BLaER1 (cell line): ENCODE results near the gene ATP9B.

ENCODE experiments used
- H3K27ac ChIP-seq: shearing (Covaris generic); formaldehyde crosslinking; 2 replicates; pipeline ENCODE4 v1.8.1; 2022
- H3K27me3 ChIP-seq: shearing (Covaris generic); formaldehyde crosslinking; 2 replicates; pipeline ENCODE4 v1.8.1; 2022
- H3K36me3 ChIP-seq: shearing (Covaris generic); formaldehyde crosslinking; 2 replicates; pipeline ENCODE4 v1.8.1; 2022
- H3K4me1 ChIP-seq: shearing (Covaris generic); formaldehyde crosslinking; 2 replicates; pipeline ENCODE4 v1.8.1; 2022
- H3K4me2 ChIP-seq: shearing (Covaris generic); formaldehyde crosslinking; 2 replicates; pipeline ENCODE4 v1.8.1; 2022
- H3K4me3 ChIP-seq: shearing (Covaris generic); formaldehyde crosslinking; 2 replicates; pipeline ENCODE4 v1.8.1; 2022
- H3K9ac ChIP-seq: shearing (Covaris generic); formaldehyde crosslinking; 2 replicates; pipeline ENCODE4 v1.8.1; 2022
- H3K9me3 ChIP-seq: shearing (Covaris generic); formaldehyde crosslinking; 2 replicates; pipeline ENCODE4 v1.8.1; 2022
- H4K20me1 ChIP-seq: shearing (Covaris generic); formaldehyde crosslinking; 2 replicates; pipeline ENCODE4 v1.8.1; 2022
- Cebpa-rat ChIP-seq: shearing (Covaris generic); IDR thresholded peaks from 2 replicates; pipeline ENCODE4 v1.8.1; 2022

The ATP9B gene, protein sequence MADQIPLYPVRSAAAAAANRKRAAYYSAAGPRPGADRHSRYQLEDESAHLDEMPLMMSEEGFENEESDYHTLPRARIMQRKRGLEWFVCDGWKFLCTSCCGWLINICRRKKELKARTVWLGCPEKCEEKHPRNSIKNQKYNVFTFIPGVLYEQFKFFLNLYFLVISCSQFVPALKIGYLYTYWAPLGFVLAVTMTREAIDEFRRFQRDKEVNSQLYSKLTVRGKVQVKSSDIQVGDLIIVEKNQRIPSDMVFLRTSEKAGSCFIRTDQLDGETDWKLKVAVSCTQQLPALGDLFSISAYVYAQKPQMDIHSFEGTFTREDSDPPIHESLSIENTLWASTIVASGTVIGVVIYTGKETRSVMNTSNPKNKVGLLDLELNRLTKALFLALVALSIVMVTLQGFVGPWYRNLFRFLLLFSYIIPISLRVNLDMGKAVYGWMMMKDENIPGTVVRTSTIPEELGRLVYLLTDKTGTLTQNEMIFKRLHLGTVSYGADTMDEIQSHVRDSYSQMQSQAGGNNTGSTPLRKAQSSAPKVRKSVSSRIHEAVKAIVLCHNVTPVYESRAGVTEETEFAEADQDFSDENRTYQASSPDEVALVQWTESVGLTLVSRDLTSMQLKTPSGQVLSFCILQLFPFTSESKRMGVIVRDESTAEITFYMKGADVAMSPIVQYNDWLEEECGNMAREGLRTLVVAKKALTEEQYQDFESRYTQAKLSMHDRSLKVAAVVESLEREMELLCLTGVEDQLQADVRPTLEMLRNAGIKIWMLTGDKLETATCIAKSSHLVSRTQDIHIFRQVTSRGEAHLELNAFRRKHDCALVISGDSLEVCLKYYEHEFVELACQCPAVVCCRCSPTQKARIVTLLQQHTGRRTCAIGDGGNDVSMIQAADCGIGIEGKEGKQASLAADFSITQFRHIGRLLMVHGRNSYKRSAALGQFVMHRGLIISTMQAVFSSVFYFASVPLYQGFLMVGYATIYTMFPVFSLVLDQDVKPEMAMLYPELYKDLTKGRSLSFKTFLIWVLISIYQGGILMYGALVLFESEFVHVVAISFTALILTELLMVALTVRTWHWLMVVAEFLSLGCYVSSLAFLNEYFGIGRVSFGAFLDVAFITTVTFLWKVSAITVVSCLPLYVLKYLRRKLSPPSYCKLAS

DNA sequence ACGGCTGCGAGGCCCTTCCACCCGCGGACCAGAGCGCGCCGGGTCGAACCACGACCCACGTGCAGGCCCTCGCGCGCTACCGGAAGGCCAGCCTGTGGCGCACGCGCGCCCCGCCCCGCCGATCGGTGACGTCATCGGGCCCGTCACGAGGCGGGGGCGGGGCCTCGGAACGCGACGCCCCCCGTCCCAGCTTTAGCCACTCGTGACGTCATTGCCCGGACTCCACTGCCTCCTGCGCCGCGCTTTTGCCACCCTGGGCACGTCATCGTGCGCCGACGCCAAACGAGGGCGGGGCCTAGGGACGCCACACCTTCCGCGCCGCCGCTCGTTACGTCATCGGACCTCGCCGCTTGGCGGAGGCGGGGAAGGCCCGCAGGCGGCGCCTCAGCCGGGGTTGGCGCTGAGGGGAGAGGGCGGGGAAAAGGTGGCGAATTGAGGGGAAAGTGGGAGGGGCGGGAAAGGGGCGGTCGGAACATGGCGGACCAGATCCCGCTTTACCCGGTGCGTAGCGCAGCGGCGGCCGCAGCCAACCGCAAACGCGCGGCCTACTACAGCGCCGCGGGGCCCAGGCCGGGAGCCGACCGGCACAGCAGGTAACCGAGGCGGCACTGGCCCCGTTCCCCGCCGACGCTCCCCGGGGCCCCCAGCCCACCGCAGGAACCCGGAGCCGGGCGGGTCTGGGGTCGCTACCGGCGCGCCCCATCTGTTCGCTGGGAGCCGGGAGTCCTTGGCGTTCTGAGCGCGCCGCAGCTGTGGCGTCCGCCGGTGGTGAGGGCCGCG is at the start of gene ATP9B:
TSS of gene ATP9B (plus strand) at position 458 of the 780 bp plus-strand sequence. CDS start at position 475, 17 bp downstream.
- peak within 1 kb of the TSS; percentile 95 for H3K27ac ChIP-seq
- no peak for TF ChIP-seq Cebpa-rat
- H3K4me3 ChIP-seq = peak within 1 kb of the TSS; percentile 90
- H3K27me3 ChIP-seq = no peaks in the 10 kb centered on the region
- H3K36me3 ChIP-seq = peaks cover 12% of the 10 kb centered on the region
- H3K4me1 ChIP-seq = peaks cover 23% of the 10 kb centered on the region
- H4K20me1 ChIP-seq = peaks cover 2% of the 10 kb centered on the region; the same call in 1 of the 2 replicates
- peak within 1 kb of the TSS; percentile 97 for H3K9ac ChIP-seq
- peaks cover 49% of the 10 kb centered on the region for H3K9me3 ChIP-seq
- H3K4me2 ChIP-seq = peak within 1 kb of the TSS; percentile 84

DNA sequence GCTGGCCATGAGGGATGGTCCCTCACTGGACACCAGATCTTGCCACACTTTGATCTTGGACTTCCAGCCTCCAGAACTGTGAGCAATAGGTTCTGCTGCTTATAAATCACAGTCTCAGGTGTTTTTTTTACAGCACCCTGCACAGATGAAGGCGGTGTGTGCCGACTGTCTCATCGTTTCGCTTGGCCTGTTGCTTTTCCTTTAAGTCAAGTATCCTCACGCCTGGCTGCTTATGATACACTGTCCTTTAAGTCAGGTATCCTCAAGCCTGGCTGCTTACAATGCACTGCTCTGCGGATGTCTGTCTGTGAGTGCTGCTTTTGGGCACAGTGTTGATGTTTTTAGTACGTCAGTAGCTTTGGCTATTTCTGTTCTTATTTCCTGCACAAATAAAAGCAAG is 49.3 kb upstream of the ATP9B start:
- Histone ChIP-seq H3K9ac (no peak overlapping the region), H3K4me2 (no peak overlapping the region), H3K36me3 (no peaks in the 10 kb centered on the region), H3K27ac (no peak overlapping the region), H3K4me3 (no peak overlapping the region), H3K4me1 (no peaks in the 10 kb centered on the region), H4K20me1 (no peaks in the 10 kb centered on the region), H3K27me3 (no peaks in the 10 kb centered on the region), H3K9me3 (peaks cover 10% of the 10 kb centered on the region; the same call in 1 of the 2 replicates)
- TF ChIP-seq Cebpa-rat = no peak

DNA sequence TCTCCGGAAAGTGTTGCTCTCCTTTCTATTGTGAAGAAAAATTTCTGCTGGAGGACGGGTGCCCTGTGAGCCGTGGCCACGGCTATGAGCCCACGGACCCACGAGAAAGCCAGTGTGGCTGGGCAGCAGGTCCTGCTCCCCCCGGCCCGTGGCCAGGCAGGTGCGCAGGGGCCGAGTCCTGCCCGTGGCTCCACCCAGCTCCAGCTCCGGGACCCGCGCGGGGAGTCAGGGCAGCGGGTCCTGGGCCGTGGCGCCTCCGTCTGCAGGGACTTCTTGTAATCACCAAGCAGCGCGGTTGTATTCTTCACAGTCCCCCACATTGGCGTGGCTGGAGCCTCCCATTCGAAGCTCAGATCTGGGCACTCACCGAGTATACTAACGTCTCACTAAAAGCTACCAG is 46.6 kb upstream of the ATP9B start:
- TF ChIP-seq Cebpa-rat = no peak
- Histone ChIP-seq H3K27me3 (no peaks in the 10 kb centered on the region), H3K27ac (no peak overlapping the region), H3K9ac (no peak overlapping the region), H3K4me1 (no peaks in the 10 kb centered on the region), H4K20me1 (no peaks in the 10 kb centered on the region), H3K36me3 (no peaks in the 10 kb centered on the region), H3K9me3 (peaks cover 24% of the 10 kb centered on the region), H3K4me2 (no peak overlapping the region), H3K4me3 (no peak overlapping the region)

DNA sequence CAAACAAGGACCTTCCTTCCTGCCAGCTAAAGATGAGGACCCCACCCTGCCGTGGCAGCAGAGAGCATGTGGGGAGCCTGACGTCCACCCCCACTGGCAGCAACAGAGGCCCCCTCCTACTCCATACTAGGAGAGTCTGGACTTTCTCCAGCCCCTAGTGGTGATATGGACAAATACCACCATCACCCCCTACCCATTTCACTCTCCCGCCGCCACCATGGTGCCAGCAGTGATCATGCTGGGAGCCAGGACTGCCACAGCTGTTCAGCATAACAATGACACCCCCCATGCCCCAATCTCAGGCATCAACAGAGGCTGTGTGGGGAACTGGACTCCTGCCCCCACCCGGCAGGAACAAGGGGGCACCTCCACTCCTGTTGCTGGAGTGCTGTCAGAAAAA is 42.7 kb upstream of the ATP9B start:
- TF ChIP-seq Cebpa-rat = no peak
- Histone ChIP-seq H3K27ac (no peak overlapping the region), H3K36me3 (no peaks in the 10 kb centered on the region), H3K4me1 (no peaks in the 10 kb centered on the region), H3K9ac (no peak overlapping the region), H3K4me2 (no peak overlapping the region), H3K4me3 (no peak overlapping the region), H3K27me3 (no peaks in the 10 kb centered on the region), H3K9me3 (peaks cover 36% of the 10 kb centered on the region), H4K20me1 (no peaks in the 10 kb centered on the region)

DNA sequence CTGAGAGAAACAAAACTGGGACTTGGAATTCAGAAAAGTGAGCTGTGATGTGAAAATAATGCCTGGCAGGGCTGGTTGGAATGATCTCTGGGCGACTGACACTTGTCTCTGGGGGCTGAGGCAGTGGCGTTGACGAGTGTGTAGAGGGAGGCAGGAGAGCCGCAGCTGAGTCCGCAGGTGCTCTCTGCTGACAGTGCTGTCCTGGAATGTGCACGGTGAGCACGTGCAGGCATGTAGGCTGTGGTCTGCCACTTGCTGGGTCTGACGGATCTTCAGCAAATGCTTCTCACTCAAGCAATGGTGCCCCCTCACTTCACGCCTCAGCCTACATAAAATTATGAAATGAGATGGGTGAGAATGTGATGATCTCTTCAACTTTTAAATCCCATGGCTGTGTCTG is 38.5 kb upstream of the ATP9B start:
- Histone ChIP-seq H3K9me3 (peaks cover 27% of the 10 kb centered on the region), H3K27ac (no peak overlapping the region), H4K20me1 (no peaks in the 10 kb centered on the region), H3K27me3 (no peaks in the 10 kb centered on the region), H3K4me2 (no peak overlapping the region), H3K36me3 (no peaks in the 10 kb centered on the region), H3K4me1 (no peaks in the 10 kb centered on the region), H3K4me3 (no peak overlapping the region), H3K9ac (no peak overlapping the region)
- no peak for TF ChIP-seq Cebpa-rat

DNA sequence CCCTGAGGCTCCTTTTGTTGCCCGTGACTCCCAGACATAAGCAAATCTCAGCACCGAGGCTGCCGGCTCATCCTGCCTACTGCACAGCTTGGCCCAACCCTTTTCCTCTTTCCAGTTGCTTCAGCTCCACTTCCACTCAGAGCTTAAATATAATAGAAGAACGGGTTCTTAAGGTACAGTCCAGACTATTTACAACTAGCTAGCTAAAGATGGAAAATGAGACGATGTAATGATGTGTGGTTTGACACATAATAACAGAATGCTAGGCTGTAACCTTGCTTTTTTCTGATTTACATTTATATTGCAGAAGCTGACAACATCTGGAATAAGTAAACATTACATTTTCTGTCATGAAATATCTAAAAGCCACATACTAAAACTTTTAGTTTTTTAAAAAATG is 26.9 kb upstream of the ATP9B start:
- H3K36me3 ChIP-seq = no peaks in the 10 kb centered on the region
- TF ChIP-seq Cebpa-rat = no peak
- no peak overlapping the region for H3K4me3 ChIP-seq
- H3K27me3 ChIP-seq = no peaks in the 10 kb centered on the region
- no peak overlapping the region for H3K9ac ChIP-seq
- H3K4me1 ChIP-seq = no peaks in the 10 kb centered on the region
- H3K9me3 ChIP-seq = peaks cover 29% of the 10 kb centered on the region
- no peaks in the 10 kb centered on the region for H4K20me1 ChIP-seq
- H3K4me2 ChIP-seq = no peak overlapping the region
- H3K27ac ChIP-seq = no peak overlapping the region

DNA sequence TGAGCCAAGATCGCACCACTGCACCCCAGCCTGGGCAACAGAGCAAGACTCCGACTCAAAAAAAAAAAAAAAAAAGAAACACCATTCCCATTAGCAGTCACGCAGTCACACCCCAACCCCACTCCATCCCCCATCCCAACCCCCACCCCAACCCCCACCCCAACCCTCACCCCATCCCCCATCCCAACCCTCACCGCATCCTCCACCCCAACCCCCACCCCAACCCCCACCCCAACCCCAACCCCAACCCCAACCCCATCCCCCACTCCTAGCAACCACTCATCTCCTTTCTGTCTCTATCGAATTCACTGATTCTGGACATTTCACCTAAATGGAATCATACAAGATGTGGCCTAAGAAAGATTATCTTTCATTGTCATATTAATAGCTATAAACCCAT is 25.9 kb upstream of the ATP9B start:
- Histone ChIP-seq H3K27ac (no peak overlapping the region), H3K9ac (no peak overlapping the region), H3K4me3 (no peak overlapping the region), H3K27me3 (no peaks in the 10 kb centered on the region), H3K9me3 (peaks cover 20% of the 10 kb centered on the region), H4K20me1 (no peaks in the 10 kb centered on the region), H3K4me1 (no peaks in the 10 kb centered on the region), H3K4me2 (no peak overlapping the region), H3K36me3 (no peaks in the 10 kb centered on the region)
- no peak for TF ChIP-seq Cebpa-rat

DNA sequence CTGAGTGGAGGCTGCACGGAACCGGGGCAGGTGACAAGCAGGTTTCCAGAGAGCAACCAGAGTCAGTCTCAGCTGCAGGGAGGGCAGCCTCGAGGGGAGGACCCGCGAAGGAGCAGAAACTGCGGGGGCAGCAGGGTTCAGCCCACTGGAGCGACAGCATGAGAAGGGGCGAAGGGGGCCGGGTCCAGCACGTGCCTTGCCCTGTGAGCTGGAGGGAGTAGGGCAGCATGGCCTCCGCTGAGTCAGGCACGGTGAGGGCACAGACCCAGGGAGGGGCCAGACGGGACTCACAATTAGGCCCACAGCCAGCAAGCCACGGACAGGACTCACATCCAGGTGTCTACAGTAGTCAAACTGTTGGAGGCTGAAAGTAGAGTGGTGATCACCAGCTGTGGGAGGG is 22.7 kb upstream of the ATP9B start:
- Histone ChIP-seq H3K4me1 (no peaks in the 10 kb centered on the region), H3K27me3 (no peaks in the 10 kb centered on the region), H3K36me3 (no peaks in the 10 kb centered on the region), H3K4me3 (no peak overlapping the region), H3K9me3 (no peaks in the 10 kb centered on the region), H4K20me1 (no peaks in the 10 kb centered on the region), H3K4me2 (no peak overlapping the region), H3K9ac (no peak overlapping the region), H3K27ac (no peak overlapping the region)
- no peak for TF ChIP-seq Cebpa-rat

DNA sequence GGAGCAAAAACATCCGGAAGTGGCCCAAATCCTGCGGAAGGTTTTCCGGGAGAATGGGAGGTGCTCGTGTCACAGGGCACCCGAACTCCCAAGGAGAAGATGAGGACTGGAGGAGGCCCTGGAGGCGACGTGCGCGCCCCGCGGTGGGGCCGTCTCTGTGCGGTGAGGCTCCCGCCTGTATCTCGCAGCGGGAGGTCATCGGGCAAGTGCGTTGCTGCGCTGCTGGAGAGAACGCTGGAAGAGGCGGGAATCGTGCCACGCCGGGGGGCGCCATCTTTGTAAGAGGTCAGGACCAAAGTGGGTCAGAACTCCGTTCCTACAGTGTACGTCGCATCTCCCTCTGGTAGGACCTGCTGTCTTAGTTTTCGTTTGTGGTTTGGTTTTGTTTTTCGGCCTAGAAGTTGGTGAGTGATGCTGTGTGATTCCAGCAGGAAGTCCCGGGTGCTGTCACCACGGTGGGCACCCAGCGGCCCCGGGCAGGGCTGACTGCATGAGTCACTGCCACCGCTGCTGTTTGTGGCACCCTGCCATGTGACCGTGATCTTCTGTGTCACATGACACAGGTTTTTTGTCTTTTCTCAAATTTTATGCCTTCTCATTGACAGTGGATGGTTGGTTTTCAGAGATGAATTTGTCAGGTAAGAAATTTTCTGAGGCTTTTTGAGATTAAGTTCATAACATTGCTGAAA is 21.5 kb upstream of the ATP9B start:
- no peak overlapping the region for H3K4me2 ChIP-seq
- no peak overlapping the region for H3K9ac ChIP-seq
- H3K36me3 ChIP-seq = no peaks in the 10 kb centered on the region
- no peak for TF ChIP-seq Cebpa-rat
- H3K9me3 ChIP-seq = no peaks in the 10 kb centered on the region
- H3K27ac ChIP-seq = no peak overlapping the region
- H3K4me1 ChIP-seq = no peaks in the 10 kb centered on the region
- H3K4me3 ChIP-seq = no peak overlapping the region
- no peaks in the 10 kb centered on the region for H3K27me3 ChIP-seq
- H4K20me1 ChIP-seq = no peaks in the 10 kb centered on the region
